HG03045 (cell line): ENCODE measurements around the gene PABPN1L.
"Not testable (repeated sequence)": the region's sequence is repeated elsewhere in the genome, so short reads cannot be mapped to it uniquely, and the experiment has no call there.

Experiments
- ATAC-seq: cut with Tn5 transposase; IDR thresholded peaks from one replicate; pipeline ENCODE4 v1.9.1; 2021; ENCODE audit warnings: mild to moderate bottlenecking, moderate library complexity; ENCODE audit not compliant: unreplicated experiment

The PABPN1L gene

DNA sequence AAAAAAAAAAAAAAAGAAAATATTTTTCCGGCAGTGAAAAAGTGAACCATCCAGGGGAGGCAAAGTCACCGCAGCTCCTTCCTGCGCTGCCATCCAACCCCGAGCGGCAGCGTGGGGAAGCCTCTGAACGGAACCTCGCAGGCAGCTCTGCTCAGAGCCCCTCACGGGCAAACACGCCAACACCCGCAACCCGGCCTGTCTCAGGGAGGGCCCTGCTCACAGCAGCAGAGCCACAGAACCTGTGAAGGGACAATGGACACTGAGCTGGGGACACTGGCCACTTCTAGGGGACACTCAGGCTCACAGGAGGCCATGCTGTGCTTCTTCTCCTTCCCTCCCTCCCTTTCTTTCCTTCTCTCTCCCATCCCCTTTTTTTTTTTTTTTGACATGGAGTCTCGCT lies 33.4 kb downstream of the PABPN1L start:
- no peak for ATAC-seq

DNA sequence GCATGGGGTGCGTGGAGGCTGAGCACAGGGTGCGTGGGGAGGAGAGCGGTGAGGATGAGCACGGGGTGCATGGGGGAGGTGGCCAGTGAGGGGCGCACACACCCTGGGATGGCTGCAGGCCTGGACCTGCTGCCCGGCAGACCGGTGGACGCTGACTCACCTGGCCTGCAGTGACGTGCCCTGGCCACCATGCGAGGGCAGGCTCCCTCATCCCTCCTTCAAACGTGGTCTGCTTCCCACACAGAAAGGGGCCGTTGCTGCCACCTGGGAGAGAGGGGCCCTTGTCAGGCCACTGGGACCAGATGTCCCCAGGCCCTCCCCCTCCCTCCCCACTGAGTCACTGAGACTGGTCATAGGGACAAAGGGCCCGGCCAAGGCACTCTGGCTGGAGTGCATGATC lies 34.6 kb downstream of the PABPN1L start:
- no peak for ATAC-seq

DNA sequence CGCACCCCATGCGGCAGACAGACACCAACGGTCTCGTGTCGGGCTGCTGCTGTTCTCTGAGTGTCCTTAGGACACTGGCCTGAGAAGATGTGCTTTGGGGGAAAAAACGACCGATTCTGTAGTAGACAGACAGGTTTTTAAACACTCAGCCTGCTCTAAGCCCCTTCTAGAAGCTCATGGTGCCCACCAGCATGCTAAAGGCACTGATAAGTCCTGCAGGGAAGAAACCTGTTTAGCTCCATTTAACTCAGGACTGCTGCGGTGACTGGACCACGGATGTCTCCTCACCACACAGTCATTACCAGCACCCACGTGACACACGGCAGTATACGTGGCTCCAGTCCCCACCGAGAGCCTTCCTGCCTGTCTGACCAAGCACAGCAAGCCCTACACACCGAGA lies 35.7 kb downstream of the PABPN1L start:
- ATAC-seq: no peak

DNA sequence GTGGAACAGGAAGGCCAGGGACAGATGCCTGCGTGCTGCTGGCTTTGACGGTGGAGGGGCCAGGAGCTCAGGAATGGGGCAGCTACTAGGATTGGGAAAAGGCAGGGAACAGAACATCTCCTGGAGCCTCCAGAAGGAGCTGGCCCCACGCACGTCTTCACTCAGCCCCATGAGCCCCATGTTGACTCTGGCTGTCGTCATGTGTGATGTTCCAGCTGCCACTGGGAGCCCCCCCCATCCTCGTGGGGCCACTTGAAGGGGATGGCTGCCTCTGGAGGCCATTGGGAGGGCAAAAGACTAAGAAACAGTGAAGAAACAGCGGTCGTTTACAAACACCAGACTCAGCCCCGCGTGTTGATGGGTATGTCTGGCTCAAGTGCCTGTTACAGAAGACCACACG lies 36.2 kb downstream of the PABPN1L start:
- no peak for ATAC-seq

DNA sequence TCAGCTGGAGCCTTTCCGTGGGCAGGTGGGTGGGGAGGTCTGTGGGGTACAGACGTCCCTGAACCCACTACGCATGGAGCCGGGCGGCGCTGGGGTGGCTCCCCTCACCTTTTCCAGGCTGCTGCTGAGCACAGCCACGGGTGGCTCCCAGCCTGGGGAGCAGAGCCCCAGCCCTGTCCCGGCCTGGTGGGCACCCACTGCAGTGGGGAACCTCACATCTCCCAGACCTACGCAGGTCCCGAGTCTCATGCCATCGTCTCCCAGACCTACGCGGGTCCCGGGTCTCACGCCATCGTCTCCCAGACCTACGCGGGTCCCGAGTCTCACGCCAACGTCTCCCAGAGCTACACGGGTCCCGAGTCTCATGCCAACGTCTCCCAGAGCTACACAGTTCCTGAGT lies 37.7 kb downstream of the PABPN1L start:
- no peak for ATAC-seq

DNA sequence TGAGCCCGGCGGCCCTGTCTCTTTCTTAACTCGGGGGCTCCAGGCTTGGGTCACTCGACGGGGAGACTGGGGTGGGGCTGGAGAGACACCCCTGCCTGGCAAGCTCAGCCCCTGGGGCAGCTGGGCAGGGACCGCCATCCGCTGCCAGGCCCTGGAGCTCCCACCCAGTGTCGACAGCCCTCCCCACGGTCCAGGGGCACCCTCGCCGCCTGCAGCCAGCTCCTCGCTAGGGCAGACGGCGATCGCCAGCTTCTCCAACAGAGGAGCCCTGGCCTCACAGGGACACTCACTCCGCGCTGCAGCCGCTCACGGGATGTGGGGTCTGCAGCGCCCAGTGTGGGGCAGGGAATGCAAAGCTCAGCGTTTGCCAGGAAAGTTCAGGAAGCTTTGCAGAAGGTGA lies 38.7 kb downstream of the PABPN1L start:
- no peak for ATAC-seq

DNA sequence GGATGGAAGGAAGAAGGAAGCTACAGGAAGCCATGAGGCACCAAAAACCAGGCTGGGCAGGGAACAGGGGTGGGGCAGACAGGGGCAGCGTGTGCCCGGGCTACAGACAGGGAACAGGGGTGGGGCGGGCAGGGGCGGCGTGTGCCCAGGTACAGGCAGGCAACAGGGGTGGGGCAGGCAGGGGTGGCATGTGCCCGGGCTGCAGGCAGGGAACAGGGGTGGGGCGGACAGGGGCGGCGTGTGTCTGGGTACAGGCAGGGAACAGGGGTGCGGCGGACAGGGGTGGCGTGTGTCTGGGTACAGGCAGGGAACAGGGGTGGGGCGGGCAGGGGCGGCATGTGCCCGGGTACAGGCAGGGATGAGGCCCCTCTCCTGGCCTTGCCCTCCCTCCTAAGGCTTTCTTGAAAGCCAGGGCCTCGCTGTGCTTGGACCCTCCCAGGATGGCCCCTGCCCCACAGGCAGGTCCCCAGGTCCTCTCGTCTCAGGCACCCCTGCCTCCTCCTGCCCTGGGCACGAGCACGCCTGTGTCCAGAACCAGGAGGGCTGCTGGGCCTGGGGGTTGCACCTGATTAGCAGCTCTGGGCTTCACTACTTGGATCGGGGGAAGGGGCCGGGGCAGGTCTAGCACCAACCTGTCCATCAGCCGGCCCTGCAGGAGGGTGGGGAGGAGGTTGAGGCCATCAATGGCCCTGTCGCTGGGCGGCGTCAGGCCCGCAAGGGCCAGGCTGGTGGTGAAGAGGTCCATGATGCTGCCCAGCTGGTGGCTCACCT lies 40.2 kb downstream of the PABPN1L start:
- no peak for ATAC-seq

DNA sequence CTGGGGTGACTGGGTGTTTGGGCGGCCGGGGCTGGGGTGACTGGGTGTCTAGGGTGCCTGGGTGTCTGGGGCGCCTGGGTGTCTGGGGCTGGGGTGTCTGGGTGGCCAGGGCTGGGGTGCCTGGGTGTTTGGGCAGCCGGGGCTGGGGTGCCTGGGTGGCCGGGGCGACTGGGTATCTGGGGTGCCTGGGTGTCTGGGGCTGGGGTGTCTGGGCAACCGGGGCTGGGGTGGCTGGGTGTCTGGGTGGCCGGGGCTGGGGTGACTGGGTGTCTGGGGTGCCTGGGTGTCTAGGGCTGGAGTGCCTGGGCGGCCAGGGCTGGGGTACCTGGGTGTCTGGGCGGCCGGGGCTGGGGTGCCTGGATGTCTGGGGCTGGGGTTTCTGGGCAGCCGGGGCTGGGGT lies 41.3 kb downstream of the PABPN1L start:
- ATAC-seq: no peak

DNA sequence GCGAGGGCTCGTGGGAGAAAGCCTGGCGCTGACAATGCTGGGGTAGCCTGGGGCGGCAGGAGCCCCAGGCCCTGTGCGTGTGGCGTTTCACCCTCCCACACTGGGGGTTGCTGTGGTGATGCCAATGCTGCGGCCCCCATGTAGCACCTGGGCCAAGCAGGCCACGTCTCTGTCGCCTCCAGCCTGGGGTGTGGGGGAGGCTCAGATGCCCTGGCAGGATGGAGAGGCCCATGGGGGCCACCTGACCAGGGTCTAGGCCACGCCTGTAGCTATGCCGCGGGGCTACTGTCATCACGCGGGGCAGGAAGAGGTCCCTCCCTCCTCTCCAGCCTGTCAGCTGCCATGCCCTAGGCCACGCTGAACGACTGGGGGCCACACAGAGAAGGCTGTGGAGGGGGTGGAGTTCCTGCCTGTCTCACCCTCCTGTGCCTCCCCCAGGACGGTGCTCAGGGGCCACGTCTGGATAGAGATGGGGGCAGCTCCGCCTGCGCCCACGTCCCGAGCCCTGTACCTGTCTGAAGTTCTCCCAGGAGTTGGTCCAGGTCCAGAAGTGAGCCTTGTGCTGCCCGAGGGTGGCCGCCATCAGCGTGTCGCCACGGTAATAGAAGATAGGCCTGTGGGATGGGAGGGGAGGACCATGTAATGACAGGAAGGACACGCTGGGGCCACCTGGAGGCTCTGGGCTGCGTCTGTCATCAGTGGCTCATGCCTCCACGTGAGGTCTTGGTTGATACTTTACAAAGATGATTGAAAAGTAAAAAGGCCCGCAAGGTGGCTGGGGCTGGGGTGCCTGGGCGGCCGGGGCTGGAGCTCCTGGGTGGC lies 42.0 kb downstream of the PABPN1L start:
- ATAC-seq: no peak

DNA sequence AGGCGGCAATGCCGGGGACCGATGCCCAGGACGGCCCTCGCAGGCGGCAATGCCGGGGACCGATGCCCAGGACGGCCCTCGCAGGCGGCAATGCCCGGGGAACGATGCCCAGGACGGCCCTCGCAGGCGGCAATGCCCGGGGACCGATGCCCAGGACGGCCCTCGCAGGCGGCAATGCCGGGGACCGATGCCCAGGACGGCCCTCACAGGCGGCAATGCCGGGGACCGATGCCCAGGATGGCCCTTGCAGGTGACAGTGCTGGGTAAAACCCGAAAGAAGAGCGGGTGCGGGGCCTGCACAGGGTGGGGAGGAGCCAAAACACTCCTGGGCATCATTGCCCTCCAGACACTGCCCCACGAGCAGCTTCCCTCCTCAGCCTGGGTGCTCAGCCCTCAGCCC lies 42.8 kb downstream of the PABPN1L start:
- not testable (repeated sequence) for ATAC-seq

DNA sequence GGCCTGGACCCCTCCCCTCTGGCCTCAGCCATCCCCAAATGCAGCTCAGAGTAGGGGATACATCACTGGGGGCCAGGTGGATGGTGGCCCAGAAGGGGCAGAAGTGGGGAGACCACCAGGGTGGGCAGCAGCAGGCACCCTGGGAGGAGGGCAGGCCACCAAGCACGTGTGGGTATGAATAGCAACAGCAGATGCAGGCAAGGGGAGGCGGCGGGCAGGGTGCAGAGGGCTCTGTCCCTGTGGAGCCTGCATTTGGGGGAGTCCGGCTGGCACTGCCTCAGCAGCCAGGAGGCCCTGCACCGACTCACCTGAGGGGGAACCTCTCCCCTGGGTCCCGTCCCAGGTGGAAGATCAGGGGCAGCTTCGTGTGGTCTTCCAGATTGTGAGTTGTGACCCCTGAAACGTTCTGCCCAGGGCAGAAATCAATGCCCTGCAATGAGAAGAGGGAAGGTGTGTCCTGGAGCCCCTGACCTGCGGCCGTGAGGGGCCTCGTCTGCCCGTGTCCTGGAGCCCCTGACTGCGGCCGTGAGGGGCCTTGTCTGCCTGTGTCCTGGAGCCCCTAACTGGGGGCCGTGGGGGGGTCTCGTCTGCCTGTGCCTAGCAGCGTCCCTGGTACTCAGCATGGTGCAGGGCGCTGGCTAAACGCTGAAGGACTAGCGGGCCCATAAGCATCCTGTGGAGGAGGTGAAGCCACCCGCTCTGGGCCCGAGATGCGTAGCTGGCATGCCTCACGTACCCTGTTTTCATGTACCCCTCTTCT lies 44.0 kb downstream of the PABPN1L start:
- ATAC-seq: no peak

DNA sequence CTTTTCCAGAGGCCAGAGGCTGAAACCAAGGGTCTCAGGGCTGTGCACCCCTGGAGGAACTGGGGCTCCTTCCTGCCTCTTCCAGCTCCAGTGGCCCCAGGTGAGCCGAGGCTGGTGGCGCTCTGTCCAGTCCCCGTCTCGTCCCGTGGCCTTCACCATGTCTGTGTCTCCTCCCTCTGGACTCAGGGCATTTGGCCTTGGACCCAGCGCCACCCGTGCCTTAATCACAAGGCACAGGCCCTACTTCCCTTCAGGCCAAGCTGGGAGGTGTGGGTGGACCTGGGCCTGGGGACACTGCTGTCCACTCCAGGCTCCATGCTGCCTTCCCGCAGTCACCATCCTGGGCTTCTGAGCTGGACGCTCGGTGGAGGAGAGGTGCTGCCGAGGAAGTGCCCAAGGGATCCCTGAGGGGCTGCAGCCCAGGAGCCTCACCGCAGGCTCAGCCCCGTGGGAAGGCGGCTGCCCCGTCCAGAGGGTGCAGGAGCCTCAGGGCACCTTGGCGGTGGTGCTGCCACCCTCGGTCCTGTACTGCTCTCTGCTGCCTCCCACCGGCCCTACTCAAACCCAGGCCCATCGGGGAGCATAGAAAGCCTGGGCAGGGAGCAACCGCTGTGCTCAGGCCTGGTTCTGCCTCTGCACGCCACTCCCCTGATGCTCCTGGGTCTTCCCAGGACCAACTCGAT lies 45.2 kb downstream of the PABPN1L start:
- no peak for ATAC-seq

DNA sequence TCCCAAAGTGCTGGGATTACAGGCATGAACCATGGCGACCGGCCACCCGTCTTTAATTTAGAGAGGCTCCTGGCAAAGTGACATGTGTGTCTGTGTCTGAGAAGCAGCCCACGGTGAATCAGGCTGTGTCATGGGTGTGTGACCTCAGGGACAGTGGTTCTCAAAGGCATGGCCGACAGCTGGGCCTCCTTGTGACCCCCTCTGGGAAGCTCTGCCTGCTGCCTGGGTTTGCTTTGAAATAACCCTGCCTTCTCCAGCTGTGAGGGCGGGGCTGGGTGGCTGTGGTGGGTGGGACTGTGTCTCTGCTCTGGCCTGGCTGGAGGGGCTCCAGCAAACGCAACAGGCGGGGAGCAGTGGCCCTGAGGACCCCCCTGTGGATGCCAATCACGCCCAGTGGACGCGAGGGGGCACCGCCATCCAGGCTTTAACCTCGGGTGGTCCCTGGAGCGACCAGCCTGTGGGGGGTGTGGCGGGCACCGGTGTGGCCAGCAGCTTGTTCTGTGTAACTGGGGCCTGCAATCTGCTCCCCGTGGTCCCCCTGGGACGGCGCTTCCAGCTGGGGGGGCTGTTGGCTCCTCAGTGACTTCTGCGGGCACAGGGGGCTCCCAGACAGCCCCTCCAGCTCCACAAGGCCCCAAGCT lies 46.0 kb downstream of the PABPN1L start:
- ATAC-seq: no peak

DNA sequence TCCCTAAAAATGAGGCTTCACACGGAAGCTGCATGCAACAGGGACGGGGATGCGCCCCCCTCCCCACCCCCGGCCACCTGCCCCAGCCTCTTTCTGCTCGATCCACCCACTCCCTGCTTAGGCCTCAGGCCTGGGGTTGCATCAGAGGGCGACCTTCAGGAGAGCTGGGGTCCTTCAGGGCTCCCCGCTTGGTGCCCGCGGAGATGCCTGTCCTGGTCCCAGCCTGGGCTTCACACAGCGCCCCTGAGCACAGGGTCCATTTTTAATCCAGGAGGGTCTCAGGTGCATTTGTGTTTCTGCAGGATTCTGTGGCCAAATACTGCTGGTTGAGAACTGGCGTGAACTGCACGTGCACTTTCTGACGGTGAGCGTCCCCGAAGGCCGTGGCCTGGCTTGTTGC lies 47.3 kb downstream of the PABPN1L start:
- ATAC-seq: no peak

DNA sequence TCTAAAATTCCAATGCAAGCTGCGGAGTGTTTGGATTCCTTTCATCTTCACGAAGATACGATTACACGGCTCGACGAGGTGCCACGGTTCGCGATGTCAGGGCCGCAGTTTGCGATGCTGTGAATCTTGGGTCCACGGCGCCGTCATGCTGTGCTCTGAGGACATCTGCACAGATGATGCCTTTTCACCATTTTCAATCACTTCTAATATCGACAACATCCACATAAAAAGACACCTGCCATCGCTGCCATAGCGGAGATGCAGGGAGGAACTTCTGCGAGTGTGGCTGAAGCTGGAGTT lies 47.9 kb downstream of the PABPN1L start:
- no peak for ATAC-seq

DNA sequence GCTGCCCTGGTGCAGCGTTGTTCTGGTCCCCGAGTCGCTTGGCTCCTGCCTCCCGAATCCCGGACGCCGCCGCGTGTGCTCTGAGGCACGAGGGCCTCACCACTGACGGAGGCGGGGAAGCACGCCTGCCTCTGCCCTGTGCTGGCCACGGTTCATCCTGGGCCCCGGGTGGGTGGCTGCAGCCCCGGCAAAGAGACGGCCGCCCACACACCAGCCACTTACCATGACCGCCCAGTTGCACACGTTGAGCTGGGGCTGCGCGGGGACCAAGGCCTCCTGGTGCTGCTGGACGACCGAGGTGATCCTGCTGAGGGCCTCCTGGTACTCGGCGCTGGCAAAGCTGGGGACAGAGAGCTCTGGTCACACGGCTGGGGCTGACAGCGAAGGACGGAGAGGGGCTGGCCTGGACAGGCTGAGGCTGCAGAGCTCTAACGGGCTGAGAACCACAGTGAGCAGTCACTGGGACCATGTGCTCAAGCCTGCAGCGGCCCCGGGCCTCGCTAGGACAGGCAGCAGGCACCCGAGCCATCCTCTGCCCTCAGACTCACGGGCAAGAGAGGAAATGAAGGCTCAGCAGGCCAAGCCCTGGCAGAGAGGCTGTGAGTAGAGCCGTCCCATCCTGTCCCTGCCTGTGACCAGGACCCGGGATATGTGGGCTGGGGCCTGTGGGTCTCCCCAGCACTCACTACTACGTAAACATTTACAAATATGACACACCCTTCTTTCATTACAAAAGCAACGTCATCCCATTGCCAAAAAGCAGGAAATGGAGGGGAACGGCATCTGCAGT lies 48.5 kb downstream of the PABPN1L start:
- ATAC-seq: no peak

DNA sequence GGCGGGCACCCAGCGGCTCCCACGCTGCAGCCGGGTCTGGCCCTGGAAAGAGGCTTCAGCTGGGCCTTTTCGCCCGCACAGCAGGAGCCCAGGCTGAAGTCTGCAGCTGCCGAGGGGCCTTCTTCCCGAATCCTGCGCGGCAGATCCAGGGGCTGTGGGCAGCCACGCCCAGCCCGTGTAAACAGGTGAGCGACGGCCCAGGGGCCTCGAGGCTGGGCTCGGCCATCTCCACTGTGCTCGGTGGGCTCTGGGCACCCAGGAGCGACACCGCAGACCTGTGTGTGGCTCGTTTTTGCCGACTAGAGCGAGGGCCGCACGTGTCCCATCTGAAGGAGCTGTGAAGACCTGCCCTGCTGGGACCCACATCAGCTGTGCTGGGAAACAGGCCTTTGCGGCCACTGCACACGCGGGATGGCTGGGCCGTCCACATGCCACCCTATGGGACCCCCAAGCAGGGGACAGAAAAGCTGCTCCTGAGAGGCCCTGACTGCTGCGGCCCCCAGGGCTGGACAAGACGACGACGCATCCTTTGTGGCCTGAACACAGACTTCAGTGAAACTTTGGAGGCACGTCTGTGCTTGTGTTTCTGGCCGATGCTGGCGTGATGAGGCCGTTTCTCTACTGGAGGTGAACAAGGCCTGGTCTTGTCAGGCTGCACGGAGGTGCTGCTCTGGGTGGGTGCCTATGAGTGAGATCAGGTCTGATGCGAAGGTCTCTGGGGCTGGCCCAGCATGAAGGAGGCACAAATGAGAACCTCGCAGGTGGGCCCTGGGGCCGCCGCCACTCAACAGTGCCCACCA lies 49.5 kb downstream of the PABPN1L start:
- no peak for ATAC-seq

DNA sequence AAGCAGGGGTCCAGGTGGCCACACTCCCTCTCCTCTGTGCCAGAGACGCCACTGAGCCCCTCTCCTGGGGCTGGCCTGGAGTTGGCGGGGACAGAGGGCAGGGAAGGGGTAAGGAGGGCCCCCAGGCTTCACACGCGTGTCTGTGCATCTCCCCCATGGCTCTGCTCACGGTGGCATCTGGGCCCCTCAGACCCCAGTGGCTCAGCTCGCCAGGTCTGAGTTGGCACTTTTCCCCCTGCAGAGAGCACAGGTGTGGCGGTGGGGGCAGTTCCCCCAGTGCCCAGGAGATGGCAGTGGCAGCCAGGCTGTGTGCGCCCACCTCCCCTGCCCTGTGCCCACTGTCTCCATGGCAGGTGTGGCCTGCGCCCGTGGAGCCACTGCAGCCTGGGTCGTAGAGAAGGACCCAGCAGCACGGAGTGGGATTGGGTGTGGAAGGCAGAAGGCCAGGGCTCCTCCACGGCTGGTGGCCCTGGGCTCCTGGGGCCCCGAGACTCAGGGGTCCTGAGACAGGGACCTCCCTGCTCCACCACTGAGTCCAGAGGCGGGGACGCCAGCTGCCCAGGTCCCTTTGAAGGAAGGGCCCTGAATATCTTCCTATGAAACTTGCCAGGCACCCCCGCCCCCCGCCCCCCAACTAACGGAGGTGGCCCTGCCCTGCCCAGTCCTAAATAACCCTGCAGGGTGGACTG lies 50.4 kb downstream of the PABPN1L start:
- ATAC-seq: no peak

DNA sequence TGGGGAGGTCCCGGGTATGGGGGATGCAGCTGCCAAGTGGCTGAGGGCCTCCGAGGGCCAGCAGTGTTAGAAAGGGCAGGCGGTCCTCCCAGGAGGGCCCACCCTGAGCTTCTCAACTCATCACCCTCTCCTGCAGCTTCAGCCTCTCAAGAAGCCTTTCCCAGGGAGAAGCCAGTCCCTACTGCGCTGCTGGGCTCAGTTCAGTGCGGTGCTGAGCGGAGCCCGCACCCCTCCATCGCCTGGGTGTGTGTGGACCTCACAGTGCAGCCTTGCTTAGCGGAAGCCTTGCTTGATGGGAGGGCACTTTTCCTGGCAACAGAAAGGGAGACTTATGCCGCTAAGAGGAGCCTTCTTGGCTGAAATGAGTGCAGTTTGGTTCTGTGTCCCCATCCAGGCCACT lies 51.2 kb downstream of the PABPN1L start:
- ATAC-seq: no peak
